Spleen (tissue), 7 donors: ENCODE data around the gene PDPR.

Source experiments
- POLR2A ChIP-seq, 3 donors: fragments of 450-650 bp; IDR thresholded peaks; one replicate each; pipeline ENCODE4 v1.5.1; 2017; ENCODE audit warnings: antibody characterized with exemption in 3 of 3, mild to moderate bottlenecking in 1 of 3
- POLR2AphosphoS5 ChIP-seq, 3 donors: sonication (generic); formaldehyde crosslinking; IDR thresholded peaks; one replicate each; pipeline ENCODE4 v1.5.1; 2017; ENCODE audit warnings: antibody characterized with exemption in 3 of 3
- TF ChIP-seq, protein P1 (sequence below), 11 experiments: fragments of 200-600 bp in 7 of 11; fragments of 450-650 bp in 4 of 11; sonication (generic) in 4 of 11; IDR thresholded peaks in 8 of 11; conservative IDR thresholded peaks in 3 of 11; 1 replicate in 7 of 11; 2 replicates in 4 of 11; pipeline versions ENCODE4 v1.4.0 to v1.8.0; 2016 to 2021; ENCODE audit warnings: antibody characterized with exemption in 11 of 11, inconsistent platforms in 4 of 11, mild to moderate bottlenecking in 1 of 11
- donor health status: DM: no; HTN: no; CAD: no; lungs with moderate emphysema.
- donor health status: DM: no; HTN: no; CAD: no.
- donor health status: DM: no; HTN: no; CAD: no.

DNA sequence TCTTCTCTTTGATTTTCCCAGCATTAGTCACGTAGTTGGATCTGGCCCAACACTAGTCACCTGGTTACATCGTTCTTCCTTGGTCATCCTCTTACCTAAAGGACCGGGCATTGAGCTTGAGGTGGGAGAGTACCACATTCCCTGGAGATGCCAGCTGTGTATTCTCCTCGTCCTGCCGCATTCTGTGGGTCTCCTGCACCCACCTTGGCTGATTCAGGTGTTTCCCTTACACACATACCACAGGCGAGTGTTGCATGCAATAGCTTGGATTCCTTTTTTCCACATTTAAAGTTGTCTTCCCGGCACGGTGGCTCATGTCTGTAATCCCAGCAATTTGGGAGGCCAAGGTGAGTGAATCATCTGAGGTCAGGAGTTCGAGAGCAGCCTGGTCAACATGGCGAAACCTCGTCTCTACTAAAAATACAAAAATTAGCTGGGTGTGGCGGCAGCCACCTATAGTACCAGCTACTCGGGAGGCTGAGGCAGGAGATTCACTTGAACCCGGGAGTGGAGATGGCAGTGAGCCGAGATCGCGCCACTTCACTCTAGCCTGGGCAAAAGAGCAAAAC, 37.9 kb downstream of the PDPR start:
- TF ChIP-seq, protein P1, sequence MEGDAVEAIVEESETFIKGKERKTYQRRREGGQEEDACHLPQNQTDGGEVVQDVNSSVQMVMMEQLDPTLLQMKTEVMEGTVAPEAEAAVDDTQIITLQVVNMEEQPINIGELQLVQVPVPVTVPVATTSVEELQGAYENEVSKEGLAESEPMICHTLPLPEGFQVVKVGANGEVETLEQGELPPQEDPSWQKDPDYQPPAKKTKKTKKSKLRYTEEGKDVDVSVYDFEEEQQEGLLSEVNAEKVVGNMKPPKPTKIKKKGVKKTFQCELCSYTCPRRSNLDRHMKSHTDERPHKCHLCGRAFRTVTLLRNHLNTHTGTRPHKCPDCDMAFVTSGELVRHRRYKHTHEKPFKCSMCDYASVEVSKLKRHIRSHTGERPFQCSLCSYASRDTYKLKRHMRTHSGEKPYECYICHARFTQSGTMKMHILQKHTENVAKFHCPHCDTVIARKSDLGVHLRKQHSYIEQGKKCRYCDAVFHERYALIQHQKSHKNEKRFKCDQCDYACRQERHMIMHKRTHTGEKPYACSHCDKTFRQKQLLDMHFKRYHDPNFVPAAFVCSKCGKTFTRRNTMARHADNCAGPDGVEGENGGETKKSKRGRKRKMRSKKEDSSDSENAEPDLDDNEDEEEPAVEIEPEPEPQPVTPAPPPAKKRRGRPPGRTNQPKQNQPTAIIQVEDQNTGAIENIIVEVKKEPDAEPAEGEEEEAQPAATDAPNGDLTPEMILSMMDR (IDR thresholded peaks at IDR 0.05 in 8 of 11, conservative IDR thresholded peaks at IDR 0.05 in 3 of 11), result no peak
- TF ChIP-seq POLR2A (IDR thresholded peaks at IDR 0.05) (no peak), POLR2AphosphoS5 (IDR thresholded peaks at IDR 0.05) (no peak)
